ENCODE measurements around the gene FPR1. TPM values are rescaled to one million over a fixed set of nuclear protein-coding genes. Genes with fewer than 3 reads are reported as not detected.

FPR1 gene
- total and polyA plus RNA-seq, 2 of the 13 experiments (the other 11 are each of a cell fraction or from before 2014, with no cell fraction given), result not detected

- ChIA-PET CTCF (ENCODE audit: low intra/inter-chr PET ratio, low total read pairs) (no interaction called here), POLR2A (no interaction called here)
- Histone ChIP-seq H3K27ac (ENCODE audit: extremely low read length, insufficient read depth, low read length) (no peak overlapping the region), H3K79me2 (ENCODE audit: insufficient read depth, low read length) (no peaks in the 10 kb centered on the region), H3K9me3 (ENCODE audit: low read length) (peaks cover 26% of the 10 kb centered on the region), H2AFZ (ENCODE audit: low read length) (no peak overlapping the region), H3K36me3 (replicated peaks in 1 of 2; ENCODE audit: control insufficient read depth in 1 of 2, insufficient read depth in 2 of 2, low read length in 2 of 2) (no peaks in the 10 kb centered on the region), H4K20me1 (ENCODE audit: insufficient read depth, low read length) (no peaks in the 10 kb centered on the region), H3K4me3 (replicated peaks in 1 of 3; ENCODE audit: insufficient read depth in 1 of 3, low read depth in 2 of 3, low read length in 3 of 3) (no peak overlapping the region), H3K4me1 (ENCODE audit: insufficient read depth, low read length) (peaks cover 31% of the 10 kb centered on the region), H3K4me2 (ENCODE audit: low read depth, low read length) (no peak overlapping the region), H3K27me3 (ENCODE audit: control insufficient read depth in 1 of 2, insufficient read depth in 2 of 2, low read length in 2 of 2) (no peaks in the 10 kb centered on the region), H3K9ac (ENCODE audit: insufficient read depth, low read depth, low read length) (no peak overlapping the region)
- WGBS (ENCODE audit: low lambda C conversion rate), result 57% methylated on average over 7 of the region's 7 CpGs
- TF ChIP-seq RCOR2 (CRISPR knock-in tag; IDR thresholded peaks at IDR 0.05) (no peak), NR3C1 (CRISPR knock-in tag; IDR thresholded peaks at IDR 0.05) (no peak), POLR2AphosphoS5 (IDR thresholded peaks at IDR 0.05; ENCODE audit: low read depth, low read length) (no peak), ZNF496 (CRISPR knock-in tag; IDR thresholded peaks at IDR 0.05; ENCODE audit: insufficient replicate concordance) (no peak)
- TF ChIP-seq, protein P1, sequence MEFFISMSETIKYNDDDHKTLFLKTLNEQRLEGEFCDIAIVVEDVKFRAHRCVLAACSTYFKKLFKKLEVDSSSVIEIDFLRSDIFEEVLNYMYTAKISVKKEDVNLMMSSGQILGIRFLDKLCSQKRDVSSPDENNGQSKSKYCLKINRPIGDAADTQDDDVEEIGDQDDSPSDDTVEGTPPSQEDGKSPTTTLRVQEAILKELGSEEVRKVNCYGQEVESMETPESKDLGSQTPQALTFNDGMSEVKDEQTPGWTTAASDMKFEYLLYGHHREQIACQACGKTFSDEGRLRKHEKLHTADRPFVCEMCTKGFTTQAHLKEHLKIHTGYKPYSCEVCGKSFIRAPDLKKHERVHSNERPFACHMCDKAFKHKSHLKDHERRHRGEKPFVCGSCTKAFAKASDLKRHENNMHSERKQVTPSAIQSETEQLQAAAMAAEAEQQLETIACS (CRISPR knock-in tag; IDR thresholded peaks at IDR 0.05), result no peak
- TF ChIP-seq, protein P2, sequence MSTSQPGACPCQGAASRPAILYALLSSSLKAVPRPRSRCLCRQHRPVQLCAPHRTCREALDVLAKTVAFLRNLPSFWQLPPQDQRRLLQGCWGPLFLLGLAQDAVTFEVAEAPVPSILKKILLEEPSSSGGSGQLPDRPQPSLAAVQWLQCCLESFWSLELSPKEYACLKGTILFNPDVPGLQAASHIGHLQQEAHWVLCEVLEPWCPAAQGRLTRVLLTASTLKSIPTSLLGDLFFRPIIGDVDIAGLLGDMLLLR (CRISPR knock-in tag; IDR thresholded peaks at IDR 0.05), result no peak
- BruUV-seq (replicated peaks), result no TSS peak
- ATAC-seq, result no peak
- intact Hi-C loops (cut with micrococcal nuclease; ENCODE audit: unreplicated experiment) (no loop called here), in situ Hi-C loops (cut with HindIII; ENCODE audit: extremely low pct_ligation_motif_present, low pct_unique_long_range_greater_than_20kb) (no loop called here)
- no peak for FAIRE-seq
- peak; percentile 12 for DNase-seq (ENCODE audit: low spot score)
These were observed 49.0 kb upstream of the FPR1 start for GRCh38 chr19:51800473-51801244.
